Chondrocyte (in vitro differentiated cells): ENCODE data around the gene HOXC6. TPM values are rescaled to one million over a fixed set of nuclear protein-coding genes. Genes with fewer than 3 reads are reported as not detected.

Source experiments
- DNase-seq: peaks from one replicate; pipeline ENCODE4 v3.0.0; 2021; ENCODE audit warnings: mixed read lengths, low spot score
- H3K27ac Mint-ChIP-seq: one replicate; pipeline ENCODE4 v1.8.0; 2021; ENCODE audit warnings: mild to moderate bottlenecking, moderate library complexity, mixed read lengths; ENCODE audit not compliant: unreplicated experiment
- H3K27me3 Mint-ChIP-seq: 2 replicates; pipeline ENCODE4 v1.8.0; 2021; ENCODE audit warnings: low read depth, mixed read lengths
- H3K36me3 Mint-ChIP-seq: 2 replicates; pipeline ENCODE4 v1.8.0; 2021; ENCODE audit warnings: low read depth, mixed read lengths
- H3K4me1 Mint-ChIP-seq: 2 replicates; pipeline ENCODE4 v1.8.0; 2021; ENCODE audit warnings: low read depth, mild to moderate bottlenecking, mixed read lengths
- H3K4me3 Mint-ChIP-seq: one replicate; pipeline ENCODE4 v1.8.0; 2021; ENCODE audit warnings: mild to moderate bottlenecking, moderate library complexity, mixed read lengths; ENCODE audit not compliant: unreplicated experiment
- H3K9me3 Mint-ChIP-seq: 2 replicates; pipeline ENCODE4 v1.8.0; 2021; ENCODE audit warnings: low read depth, mixed read lengths
- CTCF ChIP-seq: fragments of 200-600 bp; sonication (generic); IDR thresholded peaks from 2 replicates; pipeline ENCODE4 v1.5.0; 2021; ENCODE audit warnings: antibody characterized with exemption, mild to moderate bottlenecking, moderate library complexity
- total RNA-seq: library from RNA; stranded (reverse); gene quantifications from 3 replicates; pipeline ENCODE4 v1.2.1, GENCODE V29; 2021

HOXC6 gene
- total RNA-seq, 1 donor from 2014 or later = not detected

- H3K27me3 Mint-ChIP-seq = peaks cover 82% of the 10 kb centered on the region
- no peak for DNase-seq
- no peak overlapping the region for H3K4me3 Mint-ChIP-seq
- no peak for TF ChIP-seq CTCF
- peaks cover 3% of the 10 kb centered on the region for H3K9me3 Mint-ChIP-seq
- peaks cover 3% of the 10 kb centered on the region for H3K36me3 Mint-ChIP-seq
- no peak overlapping the region for H3K27ac Mint-ChIP-seq
- H3K4me1 Mint-ChIP-seq = peaks cover 10% of the 10 kb centered on the region
Observed at GRCh38 chr12:54035568-54036264, 7.5 kb downstream of the HOXC6 start.

GRCh38 chr12:54036620-54037359 lies 8.6 kb downstream of the HOXC6 start:
- H3K27me3 Mint-ChIP-seq = peaks cover 81% of the 10 kb centered on the region
- TF ChIP-seq CTCF = no peak
- peaks cover 6% of the 10 kb centered on the region for H3K4me1 Mint-ChIP-seq
- H3K27ac Mint-ChIP-seq = no peak overlapping the region
- no peak overlapping the region for H3K4me3 Mint-ChIP-seq
- H3K9me3 Mint-ChIP-seq = peaks cover 3% of the 10 kb centered on the region
- peaks cover 3% of the 10 kb centered on the region for H3K36me3 Mint-ChIP-seq
- no peak for DNase-seq

- TF ChIP-seq CTCF = no peak
- H3K27ac Mint-ChIP-seq = no peak overlapping the region
- H3K4me1 Mint-ChIP-seq = peaks cover 6% of the 10 kb centered on the region
- peaks cover 2% of the 10 kb centered on the region for H3K36me3 Mint-ChIP-seq
- peaks cover 3% of the 10 kb centered on the region for H3K9me3 Mint-ChIP-seq
- H3K27me3 Mint-ChIP-seq = peaks cover 81% of the 10 kb centered on the region
- DNase-seq = no peak
- H3K4me3 Mint-ChIP-seq = no peak overlapping the region
Observed at GRCh38 chr12:54037360-54038283, 9.4 kb downstream of the HOXC6 start.

- peaks cover 6% of the 10 kb centered on the region for H3K4me1 Mint-ChIP-seq
Observed at GRCh38 chr12:54038284-54038870, 10.1 kb downstream of the HOXC6 start.

More at GRCh38 chr12:54038284-54038870, 10.1 kb downstream of the HOXC6 start:
- no peaks in the 10 kb centered on the region for H3K36me3 Mint-ChIP-seq
- TF ChIP-seq CTCF = no peak
- no peaks in the 10 kb centered on the region for H3K9me3 Mint-ChIP-seq
- no peak for DNase-seq
- peaks cover 82% of the 10 kb centered on the region for H3K27me3 Mint-ChIP-seq
- no peak overlapping the region for H3K27ac Mint-ChIP-seq
- H3K4me3 Mint-ChIP-seq = no peak overlapping the region
